Ascending aorta (tissue), 2 donors: ENCODE data around the gene ICOS. TPM values are rescaled to one million over a fixed set of nuclear protein-coding genes. Genes with fewer than 3 reads are reported as not detected.

Source experiments
- DNase-seq, 2 donors: peaks; one replicate each; pipeline ENCODE4 v3.0.0-alpha.2; 2019; ENCODE audit warnings: low spot score in 2 of 2
- H3K27ac ChIP-seq, 2 donors: fragments of 200-600 bp; sonication (generic); one replicate each; pipeline ENCODE4 v1.5.1; 2016 to 2017; ENCODE audit warnings: mild to moderate bottlenecking in 1 of 2
- H3K27me3 ChIP-seq: fragments of 200-600 bp; sonication (generic); one replicate; pipeline ENCODE4 v1.5.1; 2017
- H3K36me3 ChIP-seq, 2 donors: fragments of 200-600 bp; sonication (generic); one replicate each; pipeline ENCODE4 v1.5.1; 2016
- H3K4me1 ChIP-seq, 2 donors: fragments of 200-600 bp; sonication (generic); one replicate each; pipeline ENCODE4 v1.5.1; 2016 to 2017; ENCODE audit warnings: mild to moderate bottlenecking in 1 of 2
- H3K4me3 ChIP-seq, 2 donors: fragments of 200-600 bp; sonication (generic); one replicate each; pipeline ENCODE4 v1.5.1; 2016 to 2017; ENCODE audit warnings: mild to moderate bottlenecking in 1 of 2
- H3K9me3 ChIP-seq, 2 donors: fragments of 200-600 bp; sonication (generic); one replicate each; pipeline ENCODE4 v1.5.1; 2016
- CTCF ChIP-seq, 3 experiments: fragments of 200-600 bp in 2 of 3; fragments of 450-650 bp in 1 of 3; sonication (generic) in 2 of 3; IDR thresholded peaks; one replicate each; pipeline ENCODE4 v1.5.1; 2016 to 2019; ENCODE audit warnings: antibody characterized with exemption in 3 of 3, mild to moderate bottlenecking in 1 of 3, moderate library complexity in 1 of 3
- intact Hi-C: fragments of 100-400 bp; cut with DNase I; formaldehyde crosslinking; loops from one replicate; pipeline ENCODE4 v1.15.1; 2023
- total RNA-seq: library from RNA; depleted of rRNA; stranded (reverse); fragments of >200 nt; gene quantifications from one replicate; pipeline ENCODE4 v1.1.0, GENCODE V29; 2016

Gene ICOS
- total RNA-seq, 1 donor from 2014 or later = not detected

- Histone ChIP-seq H3K27ac (no peak overlapping the region), H3K4me1 (peaks cover 0 to 13% of the 10 kb centered on the region in 2 donors), H3K36me3 (no peaks in the 10 kb centered on the region), H3K27me3 (no peaks in the 10 kb centered on the region), H3K9me3 (no peaks in the 10 kb centered on the region), H3K4me3 (no peak overlapping the region)
- intact Hi-C loops = no loop called here
- TF ChIP-seq CTCF (IDR thresholded peaks at IDR 0.05) = no peak
- no peak for DNase-seq
Measured at GRCh38 chr2:203994735-203995134, 58.2 kb downstream of the ICOS start.

- H3K27ac ChIP-seq = no peak overlapping the region
- H3K4me3 ChIP-seq = no peak overlapping the region
- DNase-seq = no peak
- intact Hi-C loops = no loop called here
- no peaks in the 10 kb centered on the region for H3K9me3 ChIP-seq
- no peaks in the 10 kb centered on the region for H3K36me3 ChIP-seq
- TF ChIP-seq CTCF (IDR thresholded peaks at IDR 0.05) = no peak
- peaks cover 0 to 15% of the 10 kb centered on the region in 2 donors for H3K4me1 ChIP-seq
- no peaks in the 10 kb centered on the region for H3K27me3 ChIP-seq
Measured at GRCh38 chr2:203996692-203997091, 60.1 kb downstream of the ICOS start.

- no peak for TF ChIP-seq CTCF (IDR thresholded peaks at IDR 0.05)
- Histone ChIP-seq H3K9me3 (no peaks in the 10 kb centered on the region), H3K4me3 (no peak overlapping the region), H3K27ac (peak overlapping the region in 1 of 2 donors; percentile 48), H3K4me1 (peaks cover 0 to 15% of the 10 kb centered on the region in 2 donors), H3K27me3 (no peaks in the 10 kb centered on the region), H3K36me3 (no peaks in the 10 kb centered on the region)
- no peak for DNase-seq
- intact Hi-C loops = no loop called here
Measured at GRCh38 chr2:203997481-203997880, 60.9 kb downstream of the ICOS start.

- peaks cover 0 to 15% of the 10 kb centered on the region in 2 donors for H3K4me1 ChIP-seq
- DNase-seq = no peak
- no peak for TF ChIP-seq CTCF (IDR thresholded peaks at IDR 0.05)
- H3K27me3 ChIP-seq = no peaks in the 10 kb centered on the region
- H3K4me3 ChIP-seq = no peak overlapping the region
- no peaks in the 10 kb centered on the region for H3K36me3 ChIP-seq
- H3K27ac ChIP-seq = peak overlapping the region in 1 of 2 donors; percentile 48
- intact Hi-C loops = no loop called here
- H3K9me3 ChIP-seq = no peaks in the 10 kb centered on the region
Measured at GRCh38 chr2:203997980-203998809, 61.6 kb downstream of the ICOS start.

GRCh38 chr2:203999835-204000234 lies 63.3 kb downstream of the ICOS start:
- no peak overlapping the region for H3K4me3 ChIP-seq
- peaks cover 0 to 15% of the 10 kb centered on the region in 2 donors for H3K4me1 ChIP-seq
- TF ChIP-seq CTCF (IDR thresholded peaks at IDR 0.05) = no peak
- DNase-seq = no peak
- H3K36me3 ChIP-seq = no peaks in the 10 kb centered on the region
- H3K27ac ChIP-seq = no peak overlapping the region
- H3K9me3 ChIP-seq = no peaks in the 10 kb centered on the region
- intact Hi-C loops = no loop called here
- H3K27me3 ChIP-seq = no peaks in the 10 kb centered on the region
